ENCODE measurements around the gene PSMD4. TPM values are rescaled to one million over a fixed set of nuclear protein-coding genes. Genes with fewer than 3 reads are reported as not detected.
A peak's percentile ranks its signal among the peaks of the same experiment; 100 is the strongest.
"Not testable (repeated sequence)": the region's sequence is repeated elsewhere in the genome, so short reads cannot be mapped to it uniquely, and the experiment has no call there.

PSMD4 gene
- polyA plus RNA-seq, 3 donors from 2014 or later, result 246 to 364 (median 282) TPM

DNA sequence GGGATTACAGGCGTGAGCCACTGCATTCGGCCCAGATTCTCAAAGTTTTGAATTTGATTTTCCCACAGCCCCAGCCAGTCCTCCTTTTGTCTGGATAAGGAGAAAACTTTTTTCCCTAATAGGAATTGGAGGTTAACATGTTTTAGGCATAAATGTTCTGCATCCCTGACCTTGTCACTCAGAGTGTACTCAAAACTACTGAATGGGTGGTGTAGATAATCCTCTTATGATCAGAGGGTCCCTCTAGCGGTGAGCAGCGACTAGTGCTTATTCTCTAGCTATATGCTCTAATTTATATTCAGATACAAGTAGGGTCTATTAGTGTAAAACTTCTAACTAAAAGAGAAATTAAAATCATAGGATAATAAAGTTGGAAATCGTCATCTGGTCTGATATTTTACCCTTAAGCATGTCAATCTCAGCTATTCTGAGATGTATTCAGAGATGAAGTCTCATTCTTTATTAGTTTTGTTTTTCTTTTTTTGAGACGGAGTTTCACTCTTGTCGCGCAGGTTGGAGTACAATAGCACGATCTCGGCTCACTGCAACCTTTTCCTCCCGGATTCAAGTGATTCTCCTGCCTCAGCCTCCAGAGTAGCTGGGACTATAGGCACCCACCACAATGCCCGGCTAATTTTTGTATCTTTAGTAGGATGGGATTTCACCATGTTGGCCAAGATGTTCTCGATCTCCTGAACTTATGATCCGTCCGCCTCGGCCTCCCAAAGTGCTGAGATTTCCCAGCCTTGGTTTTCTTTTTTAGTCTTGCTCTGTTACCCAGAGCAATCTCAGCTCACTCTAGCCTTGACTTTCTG is 2.7 kb upstream of the PSMD4 start:
- no peaks in the 10 kb centered on the region for H3K9me3 Mint-ChIP-seq

GRCh38 chr1:151255381-151255780 is 847 bp downstream of the PSMD4 start:
- no peaks in the 10 kb centered on the region for H3K9me3 Mint-ChIP-seq
- peaks cover 30 to 47% of the 10 kb centered on the region in 2 donors for H3K4me1 Mint-ChIP-seq
- no peak for DNase-seq
- H3K4me3 Mint-ChIP-seq, result peak overlapping the region; percentile 91 to 99 (median 95)
- peaks cover 3 to 14% (median 7%) of the 10 kb centered on the region in 3 donors for H3K27me3 Mint-ChIP-seq (ENCODE audit: low read depth in 3 of 3)
- H3K36me3 Mint-ChIP-seq, result no peaks in the 10 kb centered on the region
- H3K27ac Mint-ChIP-seq, result peak overlapping the region; percentile 90 to 96 (median 96)

More for the DNA sequence above, 2.7 kb upstream of the PSMD4 start:
- H3K4me3 Mint-ChIP-seq, result no peak overlapping the region
- peaks cover 9 to 21% (median 18%) of the 10 kb centered on the region in 3 donors for H3K36me3 Mint-ChIP-seq
- peaks cover 21 to 28% of the 10 kb centered on the region in 2 donors for H3K4me1 Mint-ChIP-seq
- H3K27ac Mint-ChIP-seq, result peak overlapping the region in 1 of 6 donors; percentile 20
- peak; percentile 48 to 65 (median 55) for DNase-seq
- H3K27me3 Mint-ChIP-seq (ENCODE audit: low read depth in 3 of 3), result peaks cover 3 to 12% (median 7%) of the 10 kb centered on the region in 3 donors

DNA sequence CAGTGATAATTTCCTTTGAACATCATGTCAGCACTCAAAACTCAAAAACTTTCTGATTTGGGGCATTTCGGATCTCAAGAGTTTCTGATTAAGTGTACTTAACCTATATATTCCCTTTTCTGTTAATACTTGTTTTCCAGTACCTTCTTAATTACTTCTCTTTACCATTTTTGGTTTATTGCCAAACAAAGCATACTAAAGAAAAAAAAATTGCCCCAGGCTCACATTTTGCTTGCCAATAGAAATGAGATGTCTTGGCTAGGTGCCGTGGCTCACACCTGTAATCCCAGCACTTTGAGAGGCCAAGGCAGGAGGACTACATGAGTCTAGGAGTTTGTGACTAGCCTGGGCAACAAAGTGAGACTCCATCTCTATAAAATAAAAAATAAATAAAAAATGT is 4.8 kb downstream of the PSMD4 start:
- H3K4me1 Mint-ChIP-seq, result peaks cover 28 to 39% of the 10 kb centered on the region in 2 donors
- peaks cover 3 to 6% (median 3%) of the 10 kb centered on the region in 3 donors for H3K36me3 Mint-ChIP-seq
- H3K27ac Mint-ChIP-seq, result no peak overlapping the region
- no peak overlapping the region for H3K4me3 Mint-ChIP-seq
- H3K27me3 Mint-ChIP-seq (ENCODE audit: low read depth in 3 of 3), result peaks cover 3 to 10% (median 3%) of the 10 kb centered on the region in 3 donors
- H3K9me3 Mint-ChIP-seq, result no peaks in the 10 kb centered on the region
- no peak for DNase-seq

DNA sequence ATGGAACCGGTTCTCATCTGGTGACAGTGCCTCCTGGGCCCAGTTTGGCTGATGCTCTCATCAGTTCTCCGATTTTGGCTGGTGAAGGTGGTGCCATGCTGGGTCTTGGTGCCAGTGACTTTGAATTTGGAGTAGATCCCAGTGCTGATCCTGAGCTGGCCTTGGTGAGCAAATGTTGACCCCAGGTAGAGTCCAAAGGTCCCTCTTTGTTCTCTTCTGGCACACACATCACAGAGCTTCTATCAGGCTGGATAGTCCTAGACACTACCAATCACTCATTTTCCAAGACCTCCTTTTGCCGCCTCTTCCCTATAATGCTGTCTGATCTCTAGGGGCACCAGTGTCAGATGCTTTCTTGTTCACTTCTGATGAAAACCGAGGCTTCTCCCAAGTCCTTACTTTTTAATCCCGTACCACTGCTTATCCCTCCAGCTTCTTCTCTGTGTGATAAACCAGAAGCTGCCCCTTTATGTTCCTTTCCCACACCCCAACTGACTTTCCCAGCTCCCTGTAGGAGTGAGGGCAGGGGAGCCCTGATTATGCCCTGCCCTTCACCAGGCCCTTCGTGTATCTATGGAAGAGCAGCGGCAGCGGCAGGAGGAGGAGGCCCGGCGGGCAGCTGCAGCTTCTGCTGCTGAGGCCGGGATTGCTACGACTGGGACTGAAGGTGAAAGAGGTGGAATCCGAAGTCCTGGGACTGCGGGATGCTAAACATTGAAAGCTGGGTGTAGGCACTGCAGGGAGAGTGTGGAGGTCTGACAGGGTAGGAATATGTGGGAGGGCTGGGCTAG is 11.1 kb downstream of the PSMD4 start:
- peaks cover 11 to 41% (median 24%) of the 10 kb centered on the region in 3 donors for H3K36me3 Mint-ChIP-seq

GRCh38 chr1:151266315-151266714 is 11.8 kb downstream of the PSMD4 start:
- Mint-ChIP-seq H3K27me3 (ENCODE audit: low read depth in 3 of 3) (no peaks in the 10 kb centered on the region), H3K27ac (no peak overlapping the region), H3K4me3 (no peak overlapping the region), H3K36me3 (peaks cover 12 to 42% (median 24%) of the 10 kb centered on the region in 3 donors), H3K9me3 (no peaks in the 10 kb centered on the region), H3K4me1 (no peaks in the 10 kb centered on the region)
- DNase-seq, result no peak

More for the DNA sequence above, 11.1 kb downstream of the PSMD4 start:
- no peaks in the 10 kb centered on the region for H3K4me1 Mint-ChIP-seq
- no peak for DNase-seq
- H3K4me3 Mint-ChIP-seq, result no peak overlapping the region
- H3K9me3 Mint-ChIP-seq, result no peaks in the 10 kb centered on the region
- peak overlapping the region in 2 of 6 donors; percentile 39 to 80 for H3K27ac Mint-ChIP-seq
- H3K27me3 Mint-ChIP-seq (ENCODE audit: low read depth in 3 of 3), result no peaks in the 10 kb centered on the region

- peaks cover 15 to 45% (median 24%) of the 10 kb centered on the region in 3 donors for H3K36me3 Mint-ChIP-seq
- no peaks in the 10 kb centered on the region for H3K9me3 Mint-ChIP-seq
- no peaks in the 10 kb centered on the region for H3K4me1 Mint-ChIP-seq
- no peaks in the 10 kb centered on the region for H3K27me3 Mint-ChIP-seq (ENCODE audit: low read depth in 3 of 3)
- no peak overlapping the region for H3K4me3 Mint-ChIP-seq
- H3K27ac Mint-ChIP-seq, result peak overlapping the region in 1 of 6 donors; percentile 63
- no peak for DNase-seq
These were observed 12.3 kb downstream of the PSMD4 start for GRCh38 chr1:151266821-151267220.

DNA sequence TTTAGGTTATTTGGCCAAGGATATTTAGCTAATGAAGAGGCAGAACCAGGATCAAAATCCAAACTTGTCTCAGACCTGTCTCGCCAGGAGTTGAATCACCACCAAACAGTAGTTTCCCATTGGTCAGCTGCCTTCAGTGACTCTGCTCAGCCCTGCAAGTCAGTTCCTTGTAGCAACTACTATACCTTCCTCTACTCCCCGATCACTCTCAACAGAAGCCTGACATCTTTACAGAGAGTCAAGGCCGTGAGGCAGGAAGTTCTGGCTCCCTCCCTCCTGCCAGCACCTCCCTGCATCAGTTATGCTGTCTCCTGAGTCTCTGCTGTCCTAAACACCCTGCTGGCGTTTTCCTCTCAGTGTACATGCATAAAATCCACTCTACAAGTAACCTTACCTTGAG is 13.2 kb downstream of the PSMD4 start:
- peaks cover 12 to 44% (median 26%) of the 10 kb centered on the region in 3 donors for H3K36me3 Mint-ChIP-seq
- peak overlapping the region in 1 of 6 donors; percentile 64 for H3K27ac Mint-ChIP-seq
- no peaks in the 10 kb centered on the region for H3K4me1 Mint-ChIP-seq
- H3K4me3 Mint-ChIP-seq, result no peak overlapping the region
- no peaks in the 10 kb centered on the region for H3K9me3 Mint-ChIP-seq
- no peaks in the 10 kb centered on the region for H3K27me3 Mint-ChIP-seq (ENCODE audit: low read depth in 3 of 3)
- DNase-seq, result no peak

- Mint-ChIP-seq H3K9me3 (no peaks in the 10 kb centered on the region), H3K27me3 (ENCODE audit: low read depth in 3 of 3) (peaks cover 0 to 5% (median 2%) of the 10 kb centered on the region in 3 donors), H3K36me3 (peaks cover 3 to 13% (median 8%) of the 10 kb centered on the region in 3 donors), H3K27ac (no peak overlapping the region), H3K4me1 (no peaks in the 10 kb centered on the region), H3K4me3 (no peak overlapping the region)
- DNase-seq, result no peak
These were observed 19.5 kb downstream of the PSMD4 start for GRCh38 chr1:151273924-151274466.

GRCh38 chr1:151275341-151275740 is 20.8 kb downstream of the PSMD4 start:
- H3K4me3 Mint-ChIP-seq; H3K36me3 Mint-ChIP-seq; H3K9me3 Mint-ChIP-seq; H3K27ac Mint-ChIP-seq; DNase-seq; H3K27me3 Mint-ChIP-seq (ENCODE audit: low read depth in 3 of 3); H3K4me1 Mint-ChIP-seq: not testable (repeated sequence)

- Mint-ChIP-seq H3K27ac (no peak overlapping the region), H3K9me3 (no peaks in the 10 kb centered on the region), H3K4me3 (no peak overlapping the region), H3K27me3 (ENCODE audit: low read depth in 3 of 3) (peaks cover 12 to 20% (median 14%) of the 10 kb centered on the region in 3 donors), H3K4me1 (peaks cover 5 to 7% of the 10 kb centered on the region in 2 donors), H3K36me3 (peaks cover 0 to 5% (median 3%) of the 10 kb centered on the region in 3 donors)
- no peak for DNase-seq
These were observed 22.7 kb downstream of the PSMD4 start for GRCh38 chr1:151277249-151277648.

- Mint-ChIP-seq H3K36me3 (peaks cover 2 to 5% (median 3%) of the 10 kb centered on the region in 3 donors), H3K4me1 (peaks cover 30 to 36% of the 10 kb centered on the region in 2 donors), H3K4me3 (peak overlapping the region; percentile 93 to 99 (median 99)), H3K9me3 (no peaks in the 10 kb centered on the region), H3K27ac (peak overlapping the region; percentile 94 to 100 (median 99)), H3K27me3 (ENCODE audit: low read depth in 3 of 3) (peaks cover 19 to 25% (median 23%) of the 10 kb centered on the region in 3 donors)
- DNase-seq, result peak; percentile 95
These were observed 26.9 kb downstream of the PSMD4 start for GRCh38 chr1:151281225-151281968.

DNA sequence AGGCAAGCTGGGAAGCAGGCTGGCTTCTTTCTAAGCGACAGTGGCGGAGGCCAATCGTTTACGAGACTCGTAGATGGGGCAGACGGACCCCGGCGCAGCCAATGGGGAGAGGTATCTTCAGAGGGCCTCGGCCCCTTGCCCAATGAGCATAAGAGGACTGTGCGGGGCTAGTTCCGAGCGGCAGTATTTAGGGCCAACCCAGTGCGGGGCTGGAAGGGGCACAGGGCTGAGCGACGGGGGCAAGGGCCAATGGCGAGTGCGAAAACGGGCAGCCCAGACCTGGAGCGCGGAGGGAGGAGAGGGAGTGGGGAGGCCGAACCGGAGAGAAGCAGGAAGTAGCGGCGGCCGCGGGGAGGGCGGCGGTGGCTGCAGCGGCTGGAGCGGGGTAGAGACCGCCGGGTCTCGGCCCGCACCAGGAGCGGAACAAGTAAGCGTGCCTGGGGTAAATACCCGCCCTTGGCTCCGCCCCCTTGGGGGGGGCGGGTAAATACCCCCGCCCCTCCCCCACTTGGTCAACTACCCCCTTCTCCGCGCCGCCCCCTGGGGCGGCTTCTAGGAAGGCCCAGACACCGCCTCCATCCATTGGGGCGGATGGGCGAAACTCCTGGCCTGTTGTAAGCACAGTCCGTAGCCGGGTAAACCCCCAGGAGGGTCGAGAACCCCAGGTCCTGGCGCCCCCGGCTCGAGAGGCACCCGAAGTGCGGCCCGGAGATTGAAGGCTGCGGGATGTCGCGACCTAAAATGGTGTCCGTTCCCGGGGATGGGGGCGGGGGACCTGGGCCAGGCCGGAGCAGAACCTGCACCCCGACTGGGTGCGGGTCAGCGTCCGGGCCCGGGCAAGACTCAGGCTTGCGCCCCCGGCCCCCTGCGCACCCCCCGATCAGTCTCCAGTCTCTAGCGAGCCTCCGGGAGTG is 27.7 kb downstream of the PSMD4 start, which contains the start of gene ZNF687:
ZNF687 (plus strand) TSS at position 331 of the 914 bp plus-strand sequence. CDS start 3,993 bp downstream, outside the sequence.
- Mint-ChIP-seq H3K9me3 (no peaks in the 10 kb centered on the region), H3K4me3 (peak within 1 kb of the TSS; percentile 93 to 99 (median 99)), H3K36me3 (peaks cover 2 to 5% (median 3%) of the 10 kb centered on the region in 3 donors), H3K27me3 (ENCODE audit: low read depth in 3 of 3) (peaks cover 19 to 23% (median 22%) of the 10 kb centered on the region in 3 donors), H3K4me1 (peaks cover 34 to 36% of the 10 kb centered on the region in 2 donors), H3K27ac (peak within 1 kb of the TSS; percentile 94 to 100 (median 99))
- peak; percentile 99 for DNase-seq

Data from immature natural killer cell (primary cell).